Tibial nerve (tissue), 4 donors: ENCODE data around the gene CDC42SE2. TPM values are rescaled to one million over a fixed set of nuclear protein-coding genes. Genes with fewer than 3 reads are reported as not detected.

Experiments used
- DNase-seq, 2 donors: peaks; one replicate each; pipeline ENCODE4 v3.0.0-alpha.2; 2019; ENCODE audit warnings: low spot score in 2 of 2
- H3K27ac ChIP-seq, 4 donors: fragments of 200-600 bp; sonication (generic) in 3 of 4; one replicate each; pipeline ENCODE4 v1.5.1; 2017 to 2019; ENCODE audit warnings: mild to moderate bottlenecking in 1 of 4
- H3K27me3 ChIP-seq, 2 donors: fragments of 200-600 bp; sonication (generic) in 1 of 2; one replicate each; pipeline versions ENCODE4 v1.5.1 to v1.6.0; 2017 to 2019
- H3K36me3 ChIP-seq, 3 donors: fragments of 200-600 bp; sonication (generic); one replicate each; pipeline ENCODE4 v1.5.1; 2018 to 2019
- H3K4me1 ChIP-seq, 4 donors: fragments of 200-600 bp; sonication (generic) in 3 of 4; one replicate each; pipeline ENCODE4 v1.5.1; 2017 to 2019
- H3K4me3 ChIP-seq, 4 donors: fragments of 200-600 bp; sonication (generic) in 3 of 4; one replicate each; pipeline ENCODE4 v1.5.1; 2017 to 2019; ENCODE audit warnings: mild to moderate bottlenecking in 1 of 4, moderate library complexity in 1 of 4
- H3K9me3 ChIP-seq, 4 donors: fragments of 200-600 bp; sonication (generic) in 3 of 4; one replicate each; pipeline ENCODE4 v1.5.1; 2017 to 2019
- EP300 ChIP-seq, 2 donors: sonication (generic); formaldehyde crosslinking; IDR thresholded peaks; one replicate each; pipeline ENCODE4 v1.6.1; 2017; ENCODE audit warnings: antibody characterized with exemption in 2 of 2, mild to moderate bottlenecking in 1 of 2
- POLR2A ChIP-seq, 2 donors: fragments of 450-650 bp; IDR thresholded peaks; one replicate each; pipeline ENCODE4 v1.6.1; 2017; ENCODE audit warnings: antibody characterized with exemption in 2 of 2, mild to moderate bottlenecking in 2 of 2, moderate library complexity in 2 of 2
- WGBS, 2 donors: methylation state at CpG; one replicate each; pipeline ENCODE4 v1.1.5; 2018; 5-methylcytosine and 5-hydroxymethylcytosine counted together
- total RNA-seq, 4 donors: library from RNA; depleted of rRNA; stranded (reverse); fragments of >200 nt; gene quantifications; one replicate each; pipeline ENCODE4 v1.1.0, GENCODE V29; 2016
- TF ChIP-seq, protein P1 (sequence below), 5 experiments: fragments of 200-600 bp in 3 of 5; fragments of 450-650 bp in 2 of 5; sonication (generic) in 3 of 5; IDR thresholded peaks; one replicate each; pipeline ENCODE4 v1.5.1; 2016 to 2019; ENCODE audit warnings: antibody characterized with exemption in 5 of 5, mild to moderate bottlenecking in 3 of 5, moderate library complexity in 2 of 5

CDC42SE2 gene
- 10 to 100 TPM; 23.1 to 31.8 (median 28.0) TPM for total RNA-seq

DNA sequence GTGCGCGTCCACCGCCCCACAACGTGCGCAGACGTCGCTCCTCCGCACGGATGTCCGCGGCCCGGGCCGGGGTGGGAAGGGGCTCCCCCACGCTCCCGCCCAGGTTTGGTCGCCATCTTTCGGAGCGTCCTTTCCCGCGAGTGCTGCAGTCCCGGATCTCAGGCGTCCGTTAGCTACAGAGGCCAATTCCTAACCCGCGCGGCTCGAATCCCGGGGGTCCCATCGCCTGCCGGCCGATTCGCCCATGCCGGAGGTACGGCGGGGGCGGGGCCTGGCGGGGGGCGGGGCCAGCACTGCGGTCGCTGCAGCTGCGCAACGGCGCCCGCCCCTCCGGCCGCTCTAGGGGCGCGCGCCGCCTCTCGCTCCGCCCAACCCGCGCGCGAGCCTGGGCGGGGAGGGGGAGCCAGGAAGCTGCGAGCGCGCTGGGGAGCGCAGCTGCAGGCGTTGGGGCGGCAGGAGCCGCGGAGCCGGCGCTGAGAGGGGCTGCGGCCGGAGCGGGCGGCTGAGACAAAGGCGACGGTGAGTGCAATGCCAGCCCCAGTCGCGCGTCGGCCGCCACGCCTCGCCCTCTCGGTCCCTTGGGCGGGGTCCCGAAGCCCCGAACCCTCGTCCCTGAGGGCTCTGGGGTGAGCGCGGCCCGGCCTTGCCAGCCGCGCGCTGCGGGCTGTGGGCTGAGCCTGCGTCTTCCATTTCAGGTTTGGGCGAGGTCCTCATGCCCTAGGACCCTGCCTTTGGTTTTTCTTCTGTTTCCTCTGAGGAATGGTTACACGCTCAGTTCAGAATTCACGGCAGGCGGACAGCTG lies at the start of gene CDC42SE2:
TSS of gene CDC42SE2 (plus strand) at position 406 of the 803 bp plus-strand sequence. CDS start 95,441 bp downstream, outside the sequence.
- 0% methylated on average over 52 to 55 of the region's 97 CpGs for WGBS, 2 donors
- Histone ChIP-seq H3K27me3 (no peaks in the 10 kb centered on the region), H3K4me1 (peaks cover 0 to 39% (median 8%) of the 10 kb centered on the region in 4 donors), H3K4me3 (peak within 1 kb of the TSS; percentile 70 to 100 (median 92)), H3K36me3 (no peaks in the 10 kb centered on the region), H3K9me3 (no peaks in the 10 kb centered on the region), H3K27ac (peak within 1 kb of the TSS; percentile 80 to 98 (median 94))
- peak; percentile 70 to 76 for DNase-seq
- TF ChIP-seq, protein P1, sequence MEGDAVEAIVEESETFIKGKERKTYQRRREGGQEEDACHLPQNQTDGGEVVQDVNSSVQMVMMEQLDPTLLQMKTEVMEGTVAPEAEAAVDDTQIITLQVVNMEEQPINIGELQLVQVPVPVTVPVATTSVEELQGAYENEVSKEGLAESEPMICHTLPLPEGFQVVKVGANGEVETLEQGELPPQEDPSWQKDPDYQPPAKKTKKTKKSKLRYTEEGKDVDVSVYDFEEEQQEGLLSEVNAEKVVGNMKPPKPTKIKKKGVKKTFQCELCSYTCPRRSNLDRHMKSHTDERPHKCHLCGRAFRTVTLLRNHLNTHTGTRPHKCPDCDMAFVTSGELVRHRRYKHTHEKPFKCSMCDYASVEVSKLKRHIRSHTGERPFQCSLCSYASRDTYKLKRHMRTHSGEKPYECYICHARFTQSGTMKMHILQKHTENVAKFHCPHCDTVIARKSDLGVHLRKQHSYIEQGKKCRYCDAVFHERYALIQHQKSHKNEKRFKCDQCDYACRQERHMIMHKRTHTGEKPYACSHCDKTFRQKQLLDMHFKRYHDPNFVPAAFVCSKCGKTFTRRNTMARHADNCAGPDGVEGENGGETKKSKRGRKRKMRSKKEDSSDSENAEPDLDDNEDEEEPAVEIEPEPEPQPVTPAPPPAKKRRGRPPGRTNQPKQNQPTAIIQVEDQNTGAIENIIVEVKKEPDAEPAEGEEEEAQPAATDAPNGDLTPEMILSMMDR (IDR thresholded peaks at IDR 0.05): peak in 2 of 5 experiments; percentile 37 to 49
- peak in 1 of 2 donors; percentile 89 for TF ChIP-seq EP300 (IDR thresholded peaks at IDR 0.05)
- peak; percentile 92 to 98 for TF ChIP-seq POLR2A (IDR thresholded peaks at IDR 0.05)

- Histone ChIP-seq H3K36me3 (no peaks in the 10 kb centered on the region), H3K27me3 (no peaks in the 10 kb centered on the region), H3K4me3 (no peak overlapping the region), H3K4me1 (no peaks in the 10 kb centered on the region), H3K9me3 (no peaks in the 10 kb centered on the region), H3K27ac (no peak overlapping the region)
- no peak for DNase-seq
- TF ChIP-seq EP300 (IDR thresholded peaks at IDR 0.05): no peak
- TF ChIP-seq, protein P1 (IDR thresholded peaks at IDR 0.05): no peak
- TF ChIP-seq POLR2A (IDR thresholded peaks at IDR 0.05): no peak
- 54 to 69% methylated on average over 3 of the region's 3 CpGs for WGBS, 2 donors
Observed at GRCh38 chr5:131214609-131215227, 49.1 kb upstream of the CDC42SE2 start.

- Histone ChIP-seq H3K27ac (no peak overlapping the region), H3K9me3 (no peaks in the 10 kb centered on the region), H3K27me3 (no peaks in the 10 kb centered on the region), H3K4me3 (no peak overlapping the region), H3K36me3 (no peaks in the 10 kb centered on the region), H3K4me1 (no peaks in the 10 kb centered on the region)
- TF ChIP-seq, protein P1 (IDR thresholded peaks at IDR 0.05): no peak
- TF ChIP-seq EP300 (IDR thresholded peaks at IDR 0.05): no peak
- no peak for TF ChIP-seq POLR2A (IDR thresholded peaks at IDR 0.05)
- WGBS, 2 donors: 90 to 97% methylated on average over 4 of the region's 4 CpGs
- no peak for DNase-seq
Observed at GRCh38 chr5:131217791-131218190, 46.1 kb upstream of the CDC42SE2 start.

GRCh38 chr5:131218392-131218791 lies 45.5 kb upstream of the CDC42SE2 start:
- Histone ChIP-seq H3K27me3 (no peaks in the 10 kb centered on the region), H3K4me1 (no peaks in the 10 kb centered on the region), H3K27ac (no peak overlapping the region), H3K36me3 (no peaks in the 10 kb centered on the region), H3K4me3 (no peak overlapping the region), H3K9me3 (no peaks in the 10 kb centered on the region)
- TF ChIP-seq EP300 (IDR thresholded peaks at IDR 0.05): no peak
- no peak for TF ChIP-seq POLR2A (IDR thresholded peaks at IDR 0.05)
- TF ChIP-seq, protein P1 (IDR thresholded peaks at IDR 0.05): no peak
- WGBS, 2 donors: 62 to 87% methylated on average over 4 of the region's 4 CpGs
- DNase-seq: no peak

DNA sequence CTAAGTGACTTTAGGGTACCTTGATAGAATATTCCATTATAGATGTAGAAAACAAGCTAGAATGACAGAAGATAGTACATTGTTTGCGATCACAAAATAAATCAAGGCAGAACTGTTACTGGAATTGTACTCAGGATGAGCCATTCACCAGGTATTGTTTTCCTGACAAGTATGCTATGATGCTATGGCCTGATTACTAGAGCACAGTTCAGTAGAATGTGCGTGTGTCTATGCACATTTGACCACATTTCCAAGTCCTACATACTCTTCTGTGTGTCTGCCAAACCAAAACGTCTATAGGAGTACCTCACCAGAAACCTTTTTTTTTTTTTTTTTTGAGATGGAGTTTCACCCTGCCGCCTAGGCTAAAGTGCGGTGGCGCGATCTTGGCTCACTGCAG lies 43.3 kb upstream of the CDC42SE2 start:
- peaks cover 0 to 7% (median 0%) of the 10 kb centered on the region in 4 donors for H3K4me1 ChIP-seq
- no peak overlapping the region for H3K4me3 ChIP-seq
- H3K36me3 ChIP-seq: no peaks in the 10 kb centered on the region
- TF ChIP-seq EP300 (IDR thresholded peaks at IDR 0.05) (no peak), POLR2A (IDR thresholded peaks at IDR 0.05) (no peak)
- TF ChIP-seq, protein P1 (IDR thresholded peaks at IDR 0.05): no peak
- 93 to 95% methylated on average over 7 of the region's 7 CpGs for whole genome bisulfite sequencing, 2 donors
- H3K27me3 ChIP-seq: no peaks in the 10 kb centered on the region
- DNase-seq: no peak
- H3K27ac ChIP-seq: no peak overlapping the region
- H3K9me3 ChIP-seq: no peaks in the 10 kb centered on the region
